ENCODE results near the gene TACC2. TPM values are rescaled to one million over a fixed set of nuclear protein-coding genes. Genes with fewer than 3 reads are reported as not detected.
"Not testable (repeated sequence)": the region's sequence is repeated elsewhere in the genome, so short reads cannot be mapped to it uniquely, and the experiment has no call there.

TACC2 gene
- total RNA-seq, 4 donors from 2014 or later = 11.5 to 73.0 (median 14.5) TPM

DNA sequence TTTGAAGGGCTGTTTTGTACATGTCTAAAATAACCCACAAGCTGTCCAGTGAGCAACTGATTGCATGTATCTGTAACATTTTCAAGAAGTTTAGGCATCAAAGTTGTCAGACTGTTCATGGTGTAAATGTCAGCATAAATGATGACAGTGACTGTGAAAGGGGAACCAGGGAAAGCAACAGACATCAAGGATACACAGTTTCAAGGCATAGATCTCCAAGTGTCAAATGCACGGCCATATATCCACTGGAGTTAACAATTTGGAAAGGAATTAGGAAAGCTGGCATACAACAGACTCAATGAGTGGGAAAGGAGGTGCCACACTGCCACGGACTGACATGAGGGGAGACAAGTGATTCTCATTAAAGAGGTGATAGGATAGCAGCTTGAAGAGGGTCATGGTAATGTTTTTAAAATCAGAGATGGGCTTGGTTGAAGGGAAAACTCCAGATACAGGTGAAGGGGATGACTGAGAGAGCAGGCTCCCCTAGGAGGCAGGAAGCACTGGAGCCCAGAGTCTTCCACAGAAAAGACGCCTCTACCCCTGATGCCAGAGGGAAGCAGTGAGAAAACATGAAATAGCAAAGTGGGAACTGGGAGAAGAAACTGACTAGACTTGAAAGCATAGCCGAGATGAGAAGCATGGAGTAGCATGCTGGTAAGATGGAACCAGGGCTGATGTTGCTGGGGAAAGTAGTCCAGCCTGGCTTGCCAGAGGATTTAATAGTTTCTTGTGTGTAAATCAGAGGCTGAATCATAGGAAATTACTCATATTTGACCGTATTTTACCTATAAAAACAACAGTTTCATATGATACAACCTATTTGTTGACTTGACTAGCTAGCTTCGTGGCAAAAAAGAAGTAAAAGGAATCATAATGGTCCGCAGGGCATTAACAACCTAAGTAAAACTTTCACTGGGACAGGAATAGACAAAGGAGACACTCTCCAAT, 32.6 kb upstream of the TACC2 start:
- Histone ChIP-seq H3K27ac (no peak overlapping the region), H3K9me3 (no peaks in the 10 kb centered on the region), H3K36me3 (no peaks in the 10 kb centered on the region), H3K4me3 (no peak overlapping the region), H3K27me3 (no peaks in the 10 kb centered on the region), H3K4me1 (no peaks in the 10 kb centered on the region)
- DNase-seq = no peak
- intact Hi-C loops (cut with DNase I; ENCODE audit: low total_unique reads) = no loop called here
- no peak for TF ChIP-seq POLR2A (IDR thresholded peaks at IDR 0.05)
- no peak for TF ChIP-seq CTCF (IDR thresholded peaks at IDR 0.05)

GRCh38 chr10:121959671-121960070, 29.3 kb upstream of the TACC2 start:
- Histone ChIP-seq H3K9me3 (no peaks in the 10 kb centered on the region), H3K27me3 (no peaks in the 10 kb centered on the region), H3K4me3 (no peak overlapping the region), H3K36me3 (no peaks in the 10 kb centered on the region), H3K27ac (no peak overlapping the region), H3K4me1 (no peaks in the 10 kb centered on the region)
- TF ChIP-seq POLR2A (IDR thresholded peaks at IDR 0.05) = no peak
- TF ChIP-seq CTCF (IDR thresholded peaks at IDR 0.05) = no peak
- DNase-seq = no peak
- intact Hi-C loops (cut with DNase I; ENCODE audit: low total_unique reads) = no loop called here

DNA sequence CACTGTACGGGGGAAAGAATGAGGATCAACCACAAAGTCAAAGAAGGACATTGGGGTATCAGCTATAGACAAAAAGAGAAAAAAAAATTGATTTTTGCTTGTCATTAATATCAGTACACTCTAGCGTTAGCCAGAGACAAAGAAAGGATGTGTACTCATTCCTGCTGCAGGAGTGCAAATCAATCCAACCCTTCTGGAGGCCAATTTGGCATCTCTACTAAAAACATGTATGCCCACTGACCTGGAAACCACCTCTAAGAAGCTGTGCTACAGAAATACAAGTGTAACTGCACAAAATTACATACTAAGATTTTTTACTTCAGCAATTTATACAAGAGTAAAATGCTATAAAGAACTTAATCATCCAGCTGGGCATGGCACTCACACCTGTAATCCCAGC, 27.5 kb upstream of the TACC2 start:
- no peak for DNase-seq
- no peaks in the 10 kb centered on the region for H3K4me1 ChIP-seq
- H3K4me3 ChIP-seq = no peak overlapping the region
- TF ChIP-seq POLR2A (IDR thresholded peaks at IDR 0.05) = no peak
- TF ChIP-seq CTCF (IDR thresholded peaks at IDR 0.05) = no peak
- H3K27me3 ChIP-seq = no peaks in the 10 kb centered on the region
- no peaks in the 10 kb centered on the region for H3K36me3 ChIP-seq
- no peak overlapping the region for H3K27ac ChIP-seq
- intact Hi-C loops (cut with DNase I; ENCODE audit: low total_unique reads) = no loop called here
- no peaks in the 10 kb centered on the region for H3K9me3 ChIP-seq

DNA sequence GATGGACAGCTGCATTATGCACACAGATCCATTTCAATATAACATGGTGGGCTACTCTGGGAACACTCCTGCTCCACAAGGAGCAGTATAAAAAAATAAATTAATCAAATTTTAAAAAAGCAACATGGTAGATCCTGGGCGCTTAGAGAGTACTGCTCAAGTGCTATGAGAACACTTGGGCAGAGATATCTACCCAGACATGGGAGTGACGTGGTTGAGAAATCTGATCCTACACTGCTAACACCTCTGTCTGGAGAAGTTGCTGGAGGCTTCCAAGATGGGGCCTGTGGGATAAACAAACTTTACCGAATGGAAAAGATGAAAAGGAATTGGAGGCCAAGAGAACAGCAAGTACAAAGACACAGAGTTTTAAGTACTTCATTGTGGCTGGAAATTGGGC, 23.0 kb upstream of the TACC2 start:
- DNase-seq = no peak
- Histone ChIP-seq H3K27me3 (no peaks in the 10 kb centered on the region), H3K36me3 (no peaks in the 10 kb centered on the region), H3K9me3 (no peaks in the 10 kb centered on the region), H3K4me1 (no peaks in the 10 kb centered on the region), H3K27ac (no peak overlapping the region), H3K4me3 (no peak overlapping the region)
- intact Hi-C loops (cut with DNase I; ENCODE audit: low total_unique reads) = no loop called here
- TF ChIP-seq POLR2A (IDR thresholded peaks at IDR 0.05) (no peak), CTCF (IDR thresholded peaks at IDR 0.05) (no peak)

DNA sequence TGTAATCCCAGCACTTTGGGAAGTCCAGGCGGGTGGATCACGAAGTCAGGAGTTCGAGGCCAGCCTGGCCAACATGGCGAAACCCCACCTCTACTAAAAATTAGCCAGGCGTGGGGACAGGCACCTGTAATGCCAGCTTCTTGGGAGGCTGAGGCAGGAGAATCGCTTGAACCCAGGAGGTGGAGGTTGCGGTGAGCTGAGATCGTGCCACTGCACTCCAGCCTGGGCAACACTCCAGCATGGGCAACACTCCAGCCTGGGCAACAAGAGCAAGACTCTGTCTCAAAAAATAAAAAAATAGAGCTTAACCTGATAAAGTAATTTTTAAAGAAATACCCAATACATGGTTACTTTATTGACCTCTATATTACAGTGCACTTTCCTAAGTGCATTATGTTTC, 19.9 kb upstream of the TACC2 start:
- DNase-seq; H3K27me3 ChIP-seq; H3K36me3 ChIP-seq; H3K27ac ChIP-seq; H3K4me1 ChIP-seq; H3K4me3 ChIP-seq; intact Hi-C loops (cut with DNase I; ENCODE audit: low total_unique reads); H3K9me3 ChIP-seq: not testable (repeated sequence)
